Left lung (tissue), 10 donors: Measurements from ENCODE around the gene GDF11. TPM values are rescaled to one million over a fixed set of nuclear protein-coding genes. Genes with fewer than 3 reads are reported as not detected.

Experiments used
- ATAC-seq: fragments of 200-7000 bp; cut with Tn5 transposase; one replicate; pipeline ENCODE4 v1.9.1; 2020; ENCODE audit warnings: moderate library complexity
- DNase-seq, 4 donors: peaks; one replicate each; pipeline ENCODE4 v3.0.0-alpha.2; 2013 to 2020
- H3K27ac ChIP-seq, 2 donors: fragments of 200-600 bp; sonication (generic) in 1 of 2; one replicate each; pipeline versions ENCODE4 v1.5.0 to v1.8.0; 2020 to 2021
- H3K27me3 ChIP-seq, 2 donors: fragments of 200-600 bp; sonication (generic) in 1 of 2; one replicate each; pipeline versions ENCODE4 v1.5.0 to v1.8.0; 2020 to 2021
- H3K36me3 ChIP-seq, 2 donors: fragments of 200-600 bp; sonication (generic) in 1 of 2; one replicate each; pipeline versions ENCODE4 v1.5.0 to v1.8.0; 2020 to 2021
- H3K4me1 ChIP-seq, 2 donors: fragments of 200-600 bp; one replicate each; pipeline ENCODE4 v1.8.0; 2021
- H3K4me3 ChIP-seq, 2 donors: fragments of 200-600 bp; sonication (generic) in 1 of 2; one replicate each; pipeline versions ENCODE4 v1.5.0 to v1.8.0; 2020 to 2021; ENCODE audit warnings: mild to moderate bottlenecking in 1 of 2
- H3K9me3 ChIP-seq, 2 donors: fragments of 200-600 bp; sonication (generic) in 1 of 2; one replicate each; pipeline versions ENCODE4 v1.5.0 to v1.8.0; 2020 to 2021
- CTCF ChIP-seq, 2 donors: fragments of 200-600 bp; sonication (generic) in 1 of 2; IDR thresholded peaks; one replicate each; pipeline versions ENCODE4 v1.5.0 to v1.8.0; 2021; ENCODE audit warnings: antibody characterized with exemption in 2 of 2
- intact Hi-C, 2 donors: fragments of 100-400 bp; cut with DNase I; formaldehyde crosslinking; loops; one replicate each; pipeline versions ENCODE4 v1.11.2 to v1.14.2; 2022
- polyA plus RNA-seq, 6 donors: library from polyadenylated mRNA; unstranded; fragments of 120-200 nt; gene quantifications; one replicate each; pipeline ENCODE4 v1.2.1, GENCODE V29; 2013; ENCODE audit not compliant: insufficient read length in 6 of 6
- total RNA-seq, 2 donors: library from RNA; stranded (reverse); fragmentation: NEBNext Ultra II Directional; extraction: Animal tissue kit (Norgen Biotek cat#: 25700); gene quantifications; one replicate each; pipeline ENCODE4 v1.2.1, GENCODE V29; 2021
- donor health status: DM: no; HTN: yes; CAD: no.
- donor health status: DM: no; HTN: no; CAD: no.

Gene GDF11
- total and polyA plus RNA-seq, 8 donors: 7.6 to 20.2 (median 16.0) TPM

GRCh38 chr12:55743406-55744339 is 751 bp downstream of the GDF11 start:
- intact Hi-C loops: loop anchor here in 1 of 2 donors (5.0 to 10.0 kb wide), 2 partner anchors 61 to 194 kb away; no protein-coding TSS in a partner anchor
- DNase-seq: peak; percentile 57 to 88 (median 74)
- Histone ChIP-seq H3K36me3 (peaks cover 0 to 4% of the 10 kb centered on the region in 2 donors), H3K4me3 (peak overlapping the region; percentile 50 to 65), H3K4me1 (peaks cover 4 to 20% of the 10 kb centered on the region in 2 donors), H3K9me3 (no peaks in the 10 kb centered on the region), H3K27me3 (peaks cover 0 to 29% of the 10 kb centered on the region in 2 donors), H3K27ac (peak overlapping the region; percentile 60 to 73)
- no peak for TF ChIP-seq CTCF (IDR thresholded peaks at IDR 0.05)
- peak; percentile 58 for ATAC-seq

GRCh38 chr12:55744340-55745030 is 1.6 kb downstream of the GDF11 start:
- no peaks in the 10 kb centered on the region for H3K9me3 ChIP-seq
- peak overlapping the region; percentile 50 to 65 for H3K4me3 ChIP-seq
- no peak for TF ChIP-seq CTCF (IDR thresholded peaks at IDR 0.05)
- no peak for ATAC-seq
- peaks cover 0 to 29% of the 10 kb centered on the region in 2 donors for H3K27me3 ChIP-seq
- H3K4me1 ChIP-seq: peaks cover 4 to 20% of the 10 kb centered on the region in 2 donors
- intact Hi-C loops: loop anchor here in 1 of 2 donors (5.0 to 10.0 kb wide), 2 partner anchors 60 to 193 kb away; no protein-coding TSS in a partner anchor
- no peak overlapping the region for H3K27ac ChIP-seq
- DNase-seq: no peak
- H3K36me3 ChIP-seq: peaks cover 0 to 11% of the 10 kb centered on the region in 2 donors

- Histone ChIP-seq H3K9me3 (no peaks in the 10 kb centered on the region), H3K27me3 (peaks cover 0 to 29% of the 10 kb centered on the region in 2 donors), H3K36me3 (peaks cover 0 to 11% of the 10 kb centered on the region in 2 donors), H3K27ac (no peak overlapping the region), H3K4me1 (peaks cover 4 to 20% of the 10 kb centered on the region in 2 donors), H3K4me3 (no peak overlapping the region)
- no peak for ATAC-seq
- intact Hi-C loops: loop anchor here in 1 of 2 donors (10.0 kb wide), 1 partner anchor 59 kb away; no protein-coding TSS in a partner anchor
- no peak for TF ChIP-seq CTCF (IDR thresholded peaks at IDR 0.05)
- DNase-seq: peak in 1 of 4 donors; percentile 67
These were observed 2.6 kb downstream of the GDF11 start for GRCh38 chr12:55745361-55746173.

- Histone ChIP-seq H3K9me3 (no peaks in the 10 kb centered on the region), H3K27ac (peak overlapping the region in 1 of 2 donors; percentile 8), H3K4me3 (no peak overlapping the region), H3K27me3 (peaks cover 0 to 29% of the 10 kb centered on the region in 2 donors), H3K36me3 (peaks cover 0 to 18% of the 10 kb centered on the region in 2 donors), H3K4me1 (peaks cover 4 to 20% of the 10 kb centered on the region in 2 donors)
- TF ChIP-seq CTCF (IDR thresholded peaks at IDR 0.05): no peak
- ATAC-seq (no peak), DNase-seq (no peak)
- intact Hi-C loops: loop anchor here in 1 of 2 donors (10.0 kb wide), 1 partner anchor 58 kb away; no protein-coding TSS in a partner anchor
These were observed 3.4 kb downstream of the GDF11 start for GRCh38 chr12:55746174-55746912.
